HG03280 (cell line): Measurements from ENCODE around the gene EGR1.

ENCODE experiments used
- ATAC-seq: cut with Tn5 transposase; IDR thresholded peaks from one replicate; pipeline ENCODE4 v1.9.1; 2021; ENCODE audit warnings: mild to moderate bottlenecking, moderate library complexity; ENCODE audit not compliant: unreplicated experiment

The EGR1 gene

DNA sequence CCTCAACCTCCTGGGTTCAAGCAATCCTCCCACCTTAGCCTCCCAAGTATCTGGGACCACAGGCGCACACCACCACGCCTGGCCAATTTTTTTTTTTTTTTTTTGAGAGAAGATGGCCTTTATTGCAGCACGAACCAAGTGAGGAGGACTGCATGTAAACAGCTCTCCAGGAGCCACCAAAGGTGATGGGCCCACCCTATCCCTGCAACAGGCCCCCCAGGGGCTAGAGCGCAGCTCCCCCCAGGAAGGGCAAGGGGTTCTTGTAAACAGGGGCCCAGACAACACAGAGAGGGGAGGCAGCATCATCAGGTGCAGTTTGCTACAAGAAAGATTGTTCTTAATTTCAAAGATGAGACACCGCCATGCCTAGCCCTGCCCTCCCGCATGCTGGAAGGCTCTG is 12.6 kb upstream of the EGR1 start:
- ATAC-seq, result no peak

DNA sequence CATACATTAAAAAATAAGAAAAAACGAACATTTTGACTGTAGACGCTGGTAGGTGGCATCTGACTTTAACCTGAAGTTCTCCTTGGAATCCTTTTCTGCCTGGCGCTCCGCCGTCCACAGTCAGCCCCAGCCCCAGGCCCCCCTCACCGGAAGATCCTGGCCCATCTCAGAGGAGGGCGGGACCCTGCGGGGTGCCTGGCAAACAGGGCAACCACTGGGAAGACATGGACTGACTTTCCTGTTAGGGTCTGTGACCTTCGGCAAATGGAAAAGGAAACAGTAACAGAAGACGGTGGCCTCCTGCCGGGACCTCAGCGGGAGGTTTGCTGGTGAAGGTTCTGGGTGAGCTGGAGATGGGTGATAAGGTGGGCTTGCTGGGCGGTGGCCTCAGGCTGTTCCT is 11.7 kb upstream of the EGR1 start:
- ATAC-seq, result no peak

DNA sequence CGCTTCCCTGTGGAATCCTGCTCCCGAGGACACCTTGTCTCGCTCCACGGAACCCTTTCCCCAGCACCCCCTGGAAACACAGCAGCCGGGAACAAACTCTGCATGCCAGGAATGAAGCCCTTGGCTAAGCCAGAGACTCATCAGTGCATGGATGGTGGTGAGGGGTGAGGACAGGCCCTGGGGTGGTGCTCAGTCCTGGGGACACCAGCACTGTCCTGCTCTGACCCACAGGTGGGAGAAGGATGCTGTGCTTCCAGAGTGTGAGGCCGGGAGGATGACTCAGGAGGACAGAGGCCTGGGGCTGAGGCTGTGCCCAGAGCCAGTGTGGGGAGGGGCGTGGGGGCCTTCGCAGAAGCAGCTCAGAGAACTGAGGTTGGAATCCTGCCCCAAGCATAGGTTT is 11.2 kb upstream of the EGR1 start:
- no peak for ATAC-seq

DNA sequence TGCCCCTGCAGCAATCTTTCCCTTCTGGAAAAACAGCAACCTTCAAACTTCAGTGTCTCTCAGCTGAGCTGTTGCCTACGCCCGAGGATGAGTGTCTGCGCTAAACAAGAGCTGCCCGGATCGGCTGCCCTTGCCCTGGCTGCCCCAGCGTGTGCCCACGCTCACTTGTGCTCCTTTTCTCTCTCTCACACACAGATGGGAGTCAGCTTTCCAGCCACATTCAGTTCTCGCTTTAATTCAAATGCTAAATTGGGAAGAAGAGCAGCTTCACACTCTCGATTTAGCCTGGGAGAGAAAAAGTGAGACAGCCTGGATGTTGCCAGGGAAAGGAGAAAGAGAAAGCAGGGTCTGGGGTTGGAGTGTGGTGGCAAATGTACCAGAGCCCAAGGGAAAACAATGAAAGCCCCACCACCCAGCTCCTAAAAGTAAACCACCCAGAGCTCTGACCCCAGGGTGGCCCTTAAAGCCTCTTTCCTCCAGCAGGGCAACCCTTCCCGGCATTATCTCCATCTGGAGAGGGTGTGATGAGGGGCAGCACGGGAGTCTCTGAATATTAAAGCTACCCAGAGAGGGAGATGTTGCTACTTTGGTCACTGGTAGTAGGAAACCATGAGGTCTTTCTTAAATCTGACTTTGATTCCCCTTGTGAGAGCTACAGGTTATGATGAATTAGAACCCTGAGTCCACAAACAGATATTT is 9.9 kb upstream of the EGR1 start:
- ATAC-seq, result no peak

DNA sequence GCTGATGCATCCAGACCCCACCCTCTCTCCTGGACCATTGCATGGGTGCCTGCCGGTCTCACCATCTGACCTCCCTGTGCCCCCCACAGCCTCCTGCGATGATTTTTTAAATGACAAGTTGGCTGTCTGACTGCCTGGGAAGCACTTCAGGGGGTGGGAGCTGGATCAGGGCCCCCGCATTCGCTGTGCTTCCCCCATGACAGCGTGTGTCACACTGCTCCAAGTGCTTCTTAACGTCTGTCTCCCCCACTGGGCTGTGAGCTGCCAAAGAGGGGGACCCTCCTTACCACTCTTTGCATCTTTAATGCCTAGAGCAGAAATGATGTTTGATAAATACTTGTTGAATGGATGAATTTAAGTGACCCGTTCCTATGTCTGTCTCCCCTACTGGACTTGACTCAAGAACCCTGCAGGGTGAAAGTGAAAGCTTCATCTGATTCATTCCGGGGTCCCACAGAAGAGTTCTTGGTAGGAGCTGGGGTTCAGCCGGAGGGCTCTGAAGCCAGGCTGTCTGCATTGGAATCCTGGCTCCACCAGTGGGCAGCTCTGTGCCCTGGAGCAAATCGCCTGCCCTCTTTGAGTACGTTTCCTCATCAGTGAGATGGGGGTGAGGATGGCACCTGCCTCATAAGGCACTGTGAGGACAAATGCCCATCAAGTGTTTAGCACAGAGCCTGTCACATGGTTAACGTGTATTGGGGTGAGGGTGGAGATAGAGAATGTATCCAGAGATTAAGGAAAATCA is 7.6 kb upstream of the EGR1 start:
- no peak for ATAC-seq

DNA sequence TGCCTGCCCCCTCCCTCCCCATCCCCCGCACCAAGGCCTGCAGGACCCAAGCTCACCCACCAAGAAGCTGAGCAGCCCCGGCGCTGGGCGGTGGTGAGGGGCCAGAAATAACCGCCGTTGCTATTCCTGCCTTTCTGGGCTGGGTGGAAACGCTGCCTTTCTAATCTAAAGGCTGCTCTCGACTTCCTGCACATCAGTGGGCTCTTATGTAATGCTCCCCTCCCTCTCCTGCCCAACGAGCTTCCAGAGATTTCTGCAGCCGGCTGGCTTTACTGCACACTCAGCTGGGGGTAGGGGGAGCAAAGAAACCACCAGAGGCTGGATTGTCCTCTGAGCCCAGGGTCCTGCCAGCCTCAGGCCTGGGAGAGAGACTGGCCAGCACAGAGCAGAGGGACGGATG is 6.9 kb upstream of the EGR1 start:
- ATAC-seq, result no peak

DNA sequence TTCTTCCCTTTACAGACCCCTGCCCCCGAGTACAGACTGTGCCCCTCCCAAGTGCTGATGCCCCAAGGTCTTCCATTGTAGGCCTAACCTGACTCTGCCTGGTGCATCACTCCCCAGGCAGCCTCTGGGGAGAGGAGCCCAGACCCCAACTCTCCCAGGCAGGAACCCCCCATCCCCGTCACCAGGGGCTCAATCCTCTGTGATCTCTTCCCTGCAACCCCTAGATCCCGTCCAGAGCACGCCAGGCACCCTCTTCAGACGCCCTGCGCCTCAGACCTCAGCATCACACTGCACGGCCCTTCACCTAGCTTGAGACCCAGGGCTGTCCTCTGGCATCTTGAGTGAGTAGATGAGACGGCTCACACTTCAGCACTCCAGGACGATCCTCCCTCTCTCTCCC is 6.4 kb upstream of the EGR1 start:
- ATAC-seq, result no peak

DNA sequence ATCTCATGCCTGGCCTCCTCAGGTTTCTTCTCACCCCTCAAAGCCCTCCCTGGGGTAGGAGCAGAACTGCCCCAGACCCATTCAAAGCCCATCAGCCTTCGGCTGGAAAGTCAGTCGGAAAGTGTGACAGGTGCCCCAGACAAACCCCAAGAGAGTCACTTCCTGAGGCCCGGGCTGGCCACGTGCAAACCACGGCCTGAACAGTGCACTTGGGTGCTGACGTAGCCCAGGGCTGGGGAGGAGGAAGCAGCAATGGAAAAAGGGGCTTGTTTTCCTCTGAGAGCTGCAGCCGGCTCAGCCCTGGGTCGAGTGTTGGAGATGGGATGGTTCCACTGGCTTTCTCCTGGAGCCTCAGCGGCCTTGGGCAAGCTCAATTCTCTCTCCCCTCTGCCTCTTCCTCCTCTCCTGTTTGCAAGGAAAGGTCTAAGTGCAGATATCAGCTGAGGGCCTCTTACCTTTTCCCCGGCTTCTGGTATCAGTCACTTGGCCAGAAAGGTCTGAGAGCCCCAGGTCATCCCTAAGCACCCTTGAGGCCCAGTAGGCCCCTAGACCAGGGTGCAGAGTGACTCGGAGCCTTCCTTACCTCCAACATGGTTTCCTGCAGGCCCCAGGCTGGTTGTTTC is 5.9 kb upstream of the EGR1 start:
- no peak for ATAC-seq

DNA sequence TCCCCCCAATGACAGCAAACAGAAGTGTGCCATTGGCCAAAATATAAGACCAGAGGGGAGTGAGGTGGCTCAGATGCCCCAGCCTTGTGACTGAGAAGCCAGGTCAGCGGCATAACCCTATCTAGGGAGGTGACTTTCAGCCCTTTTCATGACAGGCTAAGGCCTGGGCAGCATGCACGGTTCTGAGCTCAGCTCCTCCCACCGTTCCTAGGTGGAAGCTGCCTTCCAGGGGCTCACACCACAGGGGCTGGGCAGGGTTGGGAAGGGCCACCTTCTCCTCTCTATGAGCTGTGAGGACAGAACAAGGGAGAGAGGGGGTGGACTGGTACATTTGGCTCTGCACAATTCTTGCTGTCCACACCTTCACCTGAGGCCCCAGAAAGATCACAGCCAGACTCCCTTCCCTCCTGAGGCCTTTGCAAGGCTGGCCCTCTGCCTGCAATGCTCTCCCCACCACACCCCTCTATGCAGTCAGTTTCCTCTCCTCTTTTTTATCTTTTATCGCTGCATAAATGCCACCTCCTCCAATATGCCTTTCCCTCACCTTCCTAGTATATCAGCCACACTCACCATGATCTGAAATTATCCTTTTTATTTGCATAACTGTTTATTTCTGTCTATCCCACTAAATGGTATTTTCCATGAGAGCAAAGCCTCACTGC is 5.1 kb upstream of the EGR1 start:
- no peak for ATAC-seq

DNA sequence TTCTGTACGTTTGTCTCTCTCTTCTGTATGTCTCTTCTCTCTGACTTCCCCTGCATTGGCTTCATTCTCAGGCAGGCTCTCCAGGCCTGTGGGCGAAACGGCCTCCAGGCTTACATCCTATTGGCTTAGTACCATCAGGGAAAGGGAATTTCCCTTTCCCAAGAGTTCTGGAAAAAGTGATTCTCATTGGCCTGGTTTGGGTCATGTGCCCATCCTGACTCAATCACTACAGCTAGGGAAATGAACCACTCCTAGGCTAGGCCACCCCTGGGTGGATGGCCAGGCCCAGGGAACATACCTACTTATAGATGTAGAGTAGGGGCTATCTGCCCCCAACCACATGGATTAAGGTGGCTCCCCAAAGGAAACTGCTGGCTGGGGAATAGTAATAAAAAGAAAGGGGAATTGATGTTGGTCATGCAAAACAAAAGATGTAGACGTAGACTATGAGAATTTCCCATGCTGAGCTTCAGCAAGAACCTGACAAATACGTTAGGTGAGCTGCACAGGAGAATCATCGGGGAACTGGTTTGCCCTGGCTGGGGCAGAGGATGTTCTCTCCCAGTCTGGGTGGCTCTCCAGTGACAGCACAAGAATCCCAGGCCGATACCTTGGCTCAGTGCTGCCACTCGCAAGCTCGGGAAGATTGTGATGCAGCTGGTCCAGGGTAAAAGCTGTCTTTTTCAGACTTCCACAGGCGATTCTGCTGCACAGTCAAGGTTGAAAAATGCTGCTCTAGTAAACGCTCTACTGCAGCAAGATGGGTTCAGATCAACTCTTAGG is 3.7 kb upstream of the EGR1 start:
- ATAC-seq, result no peak

DNA sequence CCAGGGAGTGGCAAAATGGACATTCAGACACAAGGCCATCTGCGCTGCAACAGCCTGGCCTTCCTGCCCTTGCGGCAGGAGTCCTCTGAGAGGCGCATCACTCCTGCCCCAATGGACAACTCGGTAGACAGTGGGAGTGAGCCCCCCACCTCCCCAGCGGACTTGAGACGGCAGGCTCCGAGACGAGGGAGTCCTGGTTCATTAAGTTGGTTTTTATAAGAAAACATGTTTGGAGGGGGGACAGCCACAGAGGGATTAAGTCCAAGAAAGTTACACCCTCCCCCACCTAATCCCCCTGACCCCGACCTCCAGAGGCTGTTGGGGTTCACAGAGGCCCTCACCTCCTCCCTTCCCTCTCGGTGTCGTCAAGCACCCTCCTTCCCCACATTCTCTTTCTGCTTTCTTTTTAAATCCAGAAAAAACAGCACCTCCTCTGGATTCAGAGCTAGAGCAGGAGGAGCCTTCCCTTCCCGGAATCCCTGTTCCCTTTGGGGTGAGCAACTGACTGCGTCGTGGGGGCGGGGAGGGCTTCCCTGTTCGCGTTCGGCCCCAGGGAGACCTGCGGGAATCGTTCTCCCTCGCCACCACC is 1.8 kb upstream of the EGR1 start:
- ATAC-seq, result no peak

DNA sequence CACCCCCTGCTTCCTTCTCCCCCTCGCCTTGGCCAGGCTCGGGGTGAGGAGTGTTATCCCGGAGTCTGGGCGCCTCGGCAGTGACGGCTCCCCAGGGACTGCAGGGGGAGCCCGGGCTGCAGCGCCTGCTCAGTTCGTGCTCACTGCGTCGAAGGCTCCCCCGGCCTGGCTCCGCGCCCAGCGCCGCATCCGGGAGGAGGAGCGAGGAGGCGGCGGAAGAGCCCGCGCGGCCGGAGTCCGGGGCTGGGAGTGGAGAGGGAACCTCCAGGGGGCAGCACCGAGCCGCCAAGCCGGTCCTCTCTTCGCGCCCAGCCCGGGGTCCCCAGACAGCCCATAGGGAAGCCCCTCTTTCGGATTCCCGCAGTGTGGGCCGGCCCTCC is 1.3 kb upstream of the EGR1 start:
- ATAC-seq, result peak; percentile 59

DNA sequence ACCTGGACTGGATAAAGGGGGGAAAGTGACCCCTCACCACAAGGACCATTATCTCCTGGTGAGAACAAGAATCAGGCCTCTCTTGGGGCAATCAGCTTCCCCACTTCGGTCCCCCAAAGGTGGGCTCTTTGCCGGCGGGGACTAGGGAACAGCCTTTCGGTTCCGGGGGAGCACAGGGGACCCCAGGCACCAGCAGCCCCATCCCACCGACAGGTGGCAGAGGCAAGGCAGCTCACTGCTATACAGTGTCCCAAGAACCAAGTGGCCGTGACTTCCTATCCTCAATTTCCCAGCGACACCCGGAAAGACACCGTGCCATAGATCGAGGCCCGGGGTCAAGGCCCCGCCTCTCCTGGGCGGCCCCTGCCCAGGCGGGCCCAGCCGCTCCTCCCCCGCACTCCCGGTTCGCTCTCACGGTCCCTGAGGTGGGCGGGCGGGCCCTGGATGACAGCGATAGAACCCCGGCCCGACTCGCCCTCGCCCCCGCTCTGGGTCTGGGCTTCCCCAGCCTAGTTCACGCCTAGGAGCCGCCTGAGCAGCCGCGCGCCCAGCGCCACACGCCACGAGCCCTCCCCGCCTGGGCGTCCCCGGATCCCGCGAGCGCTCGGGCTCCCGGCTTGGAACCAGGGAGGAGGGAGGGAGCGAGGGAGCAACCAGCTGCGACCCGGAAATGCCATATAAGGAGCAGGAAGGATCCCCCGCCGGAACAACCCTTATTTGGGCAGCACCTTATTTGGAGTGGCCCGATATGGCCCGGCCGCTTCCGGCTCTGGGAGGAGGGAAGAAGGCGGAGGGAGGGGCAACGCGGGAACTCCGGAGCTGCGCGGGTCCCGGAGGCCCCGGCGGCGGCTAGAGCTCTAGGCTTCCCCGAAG is 655 bp upstream of the EGR1 start:
- ATAC-seq, result peak; percentile 70

DNA sequence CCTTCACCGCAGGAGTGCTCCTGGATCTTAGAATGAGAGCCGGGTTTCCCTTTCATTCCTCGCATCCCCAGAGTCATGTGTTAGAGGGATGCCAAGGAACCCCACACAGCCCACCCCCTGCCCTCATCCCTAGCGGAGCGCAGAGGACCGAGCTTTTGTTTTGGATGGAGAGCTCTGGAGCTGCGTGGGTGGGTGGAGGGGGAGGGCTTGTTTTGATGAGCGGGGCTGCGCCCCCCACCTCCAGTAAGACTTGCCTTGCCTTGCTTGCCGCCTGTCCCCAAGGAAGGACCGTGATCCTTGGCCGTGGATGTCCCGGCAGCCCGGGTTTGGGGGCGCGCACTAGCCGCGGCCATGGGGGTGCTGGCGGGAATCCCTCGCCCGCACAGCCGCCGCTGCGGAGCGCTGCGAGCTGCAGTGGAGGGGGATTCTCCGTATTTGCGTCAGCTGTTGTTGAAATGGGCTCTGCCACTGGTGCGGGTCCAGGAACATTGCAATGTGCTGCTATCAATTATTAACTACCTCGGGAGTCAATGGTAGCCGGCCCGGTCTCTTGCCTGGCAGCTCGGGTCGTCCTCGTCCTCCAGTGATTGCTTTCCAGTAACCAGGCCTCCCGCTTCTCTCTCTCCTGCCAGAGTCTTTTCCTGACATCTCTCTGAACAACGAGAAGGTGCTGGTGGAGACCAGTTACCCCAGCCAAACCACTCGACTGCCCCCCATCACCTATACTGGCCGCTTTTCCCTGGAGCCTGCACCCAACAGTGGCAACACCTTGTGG is 1.0 kb downstream of the EGR1 start:
- ATAC-seq, result no peak

DNA sequence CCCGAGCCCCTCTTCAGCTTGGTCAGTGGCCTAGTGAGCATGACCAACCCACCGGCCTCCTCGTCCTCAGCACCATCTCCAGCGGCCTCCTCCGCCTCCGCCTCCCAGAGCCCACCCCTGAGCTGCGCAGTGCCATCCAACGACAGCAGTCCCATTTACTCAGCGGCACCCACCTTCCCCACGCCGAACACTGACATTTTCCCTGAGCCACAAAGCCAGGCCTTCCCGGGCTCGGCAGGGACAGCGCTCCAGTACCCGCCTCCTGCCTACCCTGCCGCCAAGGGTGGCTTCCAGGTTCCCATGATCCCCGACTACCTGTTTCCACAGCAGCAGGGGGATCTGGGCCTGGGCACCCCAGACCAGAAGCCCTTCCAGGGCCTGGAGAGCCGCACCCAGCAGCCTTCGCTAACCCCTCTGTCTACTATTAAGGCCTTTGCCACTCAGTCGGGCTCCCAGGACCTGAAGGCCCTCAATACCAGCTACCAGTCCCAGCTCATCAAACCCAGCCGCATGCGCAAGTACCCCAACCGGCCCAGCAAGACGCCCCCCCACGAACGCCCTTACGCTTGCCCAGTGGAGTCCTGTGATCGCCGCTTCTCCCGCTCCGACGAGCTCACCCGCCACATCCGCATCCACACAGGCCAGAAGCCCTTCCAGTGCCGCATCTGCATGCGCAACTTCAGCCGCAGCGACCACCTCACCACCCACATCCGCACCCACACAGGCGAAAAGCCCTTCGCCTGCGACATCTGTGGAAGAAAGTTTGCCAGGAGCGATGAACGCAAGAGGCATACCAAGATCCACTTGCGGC is 1.8 kb downstream of the EGR1 start:
- no peak for ATAC-seq

DNA sequence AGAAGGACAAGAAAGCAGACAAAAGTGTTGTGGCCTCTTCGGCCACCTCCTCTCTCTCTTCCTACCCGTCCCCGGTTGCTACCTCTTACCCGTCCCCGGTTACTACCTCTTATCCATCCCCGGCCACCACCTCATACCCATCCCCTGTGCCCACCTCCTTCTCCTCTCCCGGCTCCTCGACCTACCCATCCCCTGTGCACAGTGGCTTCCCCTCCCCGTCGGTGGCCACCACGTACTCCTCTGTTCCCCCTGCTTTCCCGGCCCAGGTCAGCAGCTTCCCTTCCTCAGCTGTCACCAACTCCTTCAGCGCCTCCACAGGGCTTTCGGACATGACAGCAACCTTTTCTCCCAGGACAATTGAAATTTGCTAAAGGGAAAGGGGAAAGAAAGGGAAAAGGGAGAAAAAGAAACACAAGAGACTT is 2.4 kb downstream of the EGR1 start:
- ATAC-seq, result no peak

DNA sequence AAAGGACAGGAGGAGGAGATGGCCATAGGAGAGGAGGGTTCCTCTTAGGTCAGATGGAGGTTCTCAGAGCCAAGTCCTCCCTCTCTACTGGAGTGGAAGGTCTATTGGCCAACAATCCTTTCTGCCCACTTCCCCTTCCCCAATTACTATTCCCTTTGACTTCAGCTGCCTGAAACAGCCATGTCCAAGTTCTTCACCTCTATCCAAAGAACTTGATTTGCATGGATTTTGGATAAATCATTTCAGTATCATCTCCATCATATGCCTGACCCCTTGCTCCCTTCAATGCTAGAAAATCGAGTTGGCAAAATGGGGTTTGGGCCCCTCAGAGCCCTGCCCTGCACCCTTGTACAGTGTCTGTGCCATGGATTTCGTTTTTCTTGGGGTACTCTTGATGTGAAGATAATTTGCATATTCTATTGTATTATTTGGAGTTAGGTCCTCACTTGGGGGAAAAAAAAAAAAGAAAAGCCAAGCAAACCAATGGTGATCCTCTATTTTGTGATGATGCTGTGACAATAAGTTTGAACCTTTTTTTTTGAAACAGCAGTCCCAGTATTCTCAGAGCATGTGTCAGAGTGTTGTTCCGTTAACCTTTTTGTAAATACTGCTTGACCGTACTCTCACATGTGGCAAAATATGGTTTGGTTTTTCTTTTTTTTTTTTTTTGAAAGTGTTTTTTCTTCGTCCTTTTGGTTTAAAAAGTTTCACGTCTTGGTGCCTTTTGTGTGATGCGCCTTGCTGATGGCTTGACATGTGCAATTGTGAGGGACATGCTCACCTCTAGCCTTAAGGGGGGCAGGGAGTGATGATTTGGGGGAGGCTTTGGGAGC is 3.1 kb downstream of the EGR1 start:
- ATAC-seq, result no peak
